AG08396 (cell line): ENCODE data around the gene ABCB4.

ENCODE experiments used
- DNase-seq: peaks from one replicate; pipeline ENCODE4 v3.0.0; 2012; ENCODE audit warnings: low spot score, mixed read lengths

Gene ABCB4

GRCh38 chr7:87475359-87476178 is at the start of gene ABCB4:
Gene ABCB4, minus strand, starts transcription at chr7:87475680. Its CDS starts 215 bp downstream, at chr7:87475465.
- no peak for DNase-seq

- no peak for DNase-seq
These were observed 43.3 kb upstream of the ABCB4 start for GRCh38 chr7:87518735-87519134.

- no peak for DNase-seq
These were observed 42.4 kb upstream of the ABCB4 start for GRCh38 chr7:87517891-87518290.

GRCh38 chr7:87517136-87517815 is 41.8 kb upstream of the ABCB4 start:
- DNase-seq, result no peak

- DNase-seq, result no peak
These were observed 38.4 kb upstream of the ABCB4 start for GRCh38 chr7:87513735-87514335.

GRCh38 chr7:87512906-87513305 is 37.4 kb upstream of the ABCB4 start:
- no peak for DNase-seq

GRCh38 chr7:87511510-87511909 is 36.0 kb upstream of the ABCB4 start:
- DNase-seq, result no peak

- DNase-seq, result no peak
These were observed 35.0 kb upstream of the ABCB4 start for GRCh38 chr7:87510411-87510875.

- DNase-seq, result no peak
These were observed 32.0 kb upstream of the ABCB4 start for GRCh38 chr7:87507446-87507845.

GRCh38 chr7:87506246-87507180 is 31.0 kb upstream of the ABCB4 start:
- DNase-seq, result no peak

- no peak for DNase-seq
These were observed 30.2 kb upstream of the ABCB4 start for GRCh38 chr7:87505557-87506245.

GRCh38 chr7:87505122-87505521 is 29.6 kb upstream of the ABCB4 start:
- DNase-seq, result no peak

- DNase-seq, result no peak
These were observed 24.0 kb upstream of the ABCB4 start for GRCh38 chr7:87499494-87499893.

- no peak for DNase-seq
These were observed 23.4 kb upstream of the ABCB4 start for GRCh38 chr7:87498893-87499292.

- no peak for DNase-seq
These were observed 22.0 kb upstream of the ABCB4 start for GRCh38 chr7:87497482-87497881.

GRCh38 chr7:87495366-87495765 is 19.9 kb upstream of the ABCB4 start:
- DNase-seq, result no peak

GRCh38 chr7:87494454-87494853 is 19.0 kb upstream of the ABCB4 start:
- DNase-seq, result no peak

GRCh38 chr7:87483131-87483530 is 7.7 kb upstream of the ABCB4 start:
- no peak for DNase-seq

- DNase-seq, result no peak
These were observed 6.6 kb upstream of the ABCB4 start for GRCh38 chr7:87482115-87482514.

- no peak for DNase-seq
These were observed 4.9 kb upstream of the ABCB4 start for GRCh38 chr7:87480386-87480785.

- no peak for DNase-seq
These were observed 4.5 kb upstream of the ABCB4 start for GRCh38 chr7:87479951-87480350.
